H1 (cell line): ENCODE measurements around the gene ABHD15. TPM values are rescaled to one million over a fixed set of nuclear protein-coding genes. Genes with fewer than 3 reads are reported as not detected.

Source experiments
- CTCF ChIA-PET: fragments of 300-600 bp; sonication (Branson Sonifier 250); formaldehyde crosslinking; loops from one replicate; lab custom pipeline; 2021; ENCODE audit not compliant: partially characterized antibody; lab: Charles Lee
- POLR2A ChIA-PET: fragments of 300-600 bp; sonication (Branson Sonifier 250); formaldehyde crosslinking; loops from one replicate; lab custom pipeline; 2021; ENCODE audit warnings: inconsistent platforms; ENCODE audit not compliant: partially characterized antibody; lab: Charles Lee
- DNase-seq, 2 experiments: peaks; one replicate each; pipeline versions ENCODE4 v3.0.0 to v3.0.0-alpha.2; 2010 to 2022; ENCODE audit warnings: low spot score in 2 of 2, low read depth in 1 of 2, mixed read lengths in 1 of 2
- FAIRE-seq: peaks from 2 replicates; lab custom pipeline; 2011; peaks lifted over from hg19 to GRCh38; lab: Jason Lieb, UNC
- H2AFZ ChIP-seq: 2 replicates; pipeline ENCODE4 v1.8.1; 2012; ENCODE audit warnings: low read length, inconsistent platforms
- H2AK5ac ChIP-seq: 2 replicates; pipeline ENCODE4 v1.6.1; 2013; ENCODE audit warnings: low read depth, low read length
- H2BK120ac ChIP-seq: replicated peaks from 2 replicates; pipeline ENCODE3; 2013; ENCODE audit warnings: low read depth, low read length, inconsistent platforms
- H2BK12ac ChIP-seq: 2 replicates; pipeline ENCODE4 v1.6.1; 2013; ENCODE audit warnings: low read depth, low read length
- H2BK15ac ChIP-seq: 2 replicates; pipeline ENCODE4 v1.6.1; 2013; ENCODE audit warnings: low read length
- H2BK20ac ChIP-seq: 2 replicates; pipeline ENCODE4 v1.6.1; 2013; ENCODE audit warnings: low read length
- H2BK5ac ChIP-seq: 2 replicates; pipeline ENCODE4 v1.6.1; 2013; ENCODE audit warnings: low read depth, low read length
- H3K14ac ChIP-seq: 2 replicates; pipeline ENCODE4 v1.6.1; 2013; ENCODE audit warnings: inconsistent platforms; ENCODE audit not compliant: insufficient read length
- H3K18ac ChIP-seq: 2 replicates; pipeline ENCODE4 v1.6.1; 2013; ENCODE audit warnings: low read length; ENCODE audit errors: extremely low read depth
- H3K23ac ChIP-seq: 2 replicates; pipeline ENCODE4 v1.6.1; 2013; ENCODE audit warnings: inconsistent platforms; ENCODE audit not compliant: insufficient read length
- H3K23me2 ChIP-seq: 2 replicates; pipeline ENCODE4 v1.6.1; 2013; ENCODE audit warnings: low read depth, low read length
- H3K27ac ChIP-seq: 2 replicates; pipeline ENCODE4 v1.6.1; 2011; ENCODE audit warnings: low read depth, low read length, inconsistent platforms
- H3K27me3 ChIP-seq, 4 experiments: replicated peaks in 1 of 4; 1 replicate in 1 of 4; 2 replicates in 3 of 4; pipeline versions ENCODE4 v1.6.1 to v1.8.1; 2011 to 2013; ENCODE audit warnings: low read length in 3 of 4, mild to moderate bottlenecking in 3 of 4, inconsistent platforms in 2 of 4, mixed read lengths in 2 of 4, moderate library complexity in 1 of 4; ENCODE audit not compliant: control insufficient read depth in 3 of 4, insufficient read depth in 3 of 4; ENCODE audit errors: extremely low read depth in 1 of 4
- H3K36me3 ChIP-seq, 4 experiments: 2 replicates each; pipeline versions ENCODE4 v1.6.1 to v1.8.1; 2011 to 2013; ENCODE audit warnings: mild to moderate bottlenecking in 4 of 4, low read length in 3 of 4, moderate library complexity in 2 of 4, control low read depth in 1 of 4, inconsistent platforms in 1 of 4; ENCODE audit not compliant: insufficient read depth in 4 of 4, control insufficient read depth in 2 of 4
- H3K4ac ChIP-seq: replicated peaks from 2 replicates; pipeline ENCODE3; 2013; ENCODE audit warnings: low read length, low read depth, mixed read lengths, inconsistent platforms; ENCODE audit not compliant: insufficient read length
- H3K4me1 ChIP-seq, 4 experiments: replicated peaks in 1 of 4; 1 replicate in 1 of 4; 2 replicates in 3 of 4; pipeline versions ENCODE4 v1.6.1 to v1.8.1; 2011 to 2013; ENCODE audit warnings: low read length in 3 of 4, inconsistent platforms in 2 of 4, mixed read lengths in 1 of 4; ENCODE audit not compliant: insufficient read depth in 4 of 4, control insufficient read depth in 3 of 4
- H3K4me2 ChIP-seq, 2 experiments: 2 replicates each; pipeline versions ENCODE4 v1.6.1 to v1.8.1; 2011 to 2013; ENCODE audit warnings: low read depth in 2 of 2, low read length in 2 of 2, control low read depth in 1 of 2, inconsistent platforms in 1 of 2, mild to moderate bottlenecking in 1 of 2; ENCODE audit not compliant: insufficient read depth in 1 of 2
- H3K4me3 ChIP-seq, 4 experiments: fragments of 200-600, 300-600 bp in 1 of 4; sonication (generic), shearing (Covaris generic), sonication (Bioruptor Twin) in 1 of 4; 2 replicates each; pipeline versions ENCODE4 v1.5.1 to v1.8.1; 2011 to 2016; ENCODE audit warnings: low read length in 4 of 4, low read depth in 3 of 4, control low read depth in 2 of 4, inconsistent platforms in 2 of 4, mild to moderate bottlenecking in 2 of 4, mixed read lengths in 1 of 4, moderate library complexity in 1 of 4; ENCODE audit not compliant: insufficient read depth in 2 of 4; ENCODE audit errors: extremely low read depth in 1 of 4
- H3K56ac ChIP-seq: replicated peaks from 2 replicates; pipeline ENCODE3; 2013; ENCODE audit warnings: low read depth, mild to moderate bottlenecking, mixed read lengths, low read length, inconsistent platforms; ENCODE audit not compliant: insufficient read length
- H3K79me1 ChIP-seq: 2 replicates; pipeline ENCODE4 v1.6.1; 2013; ENCODE audit warnings: low read depth, low read length, control low read depth
- H3K79me2 ChIP-seq, 2 experiments: 2 replicates each; pipeline versions ENCODE4 v1.6.1 to v1.8.1; 2012 to 2013; ENCODE audit warnings: low read length in 2 of 2, mild to moderate bottlenecking in 2 of 2, inconsistent platforms in 1 of 2; ENCODE audit not compliant: insufficient read depth in 2 of 2, control insufficient read depth in 1 of 2
- H3K9ac ChIP-seq, 4 experiments: replicated peaks in 1 of 4; 1 replicate in 1 of 4; 2 replicates in 3 of 4; pipeline versions ENCODE4 v1.6.1 to v1.8.1; 2011 to 2013; ENCODE audit warnings: low read depth in 3 of 4, low read length in 3 of 4, control low read depth in 2 of 4, mild to moderate bottlenecking in 2 of 4, moderate library complexity in 2 of 4, inconsistent platforms in 1 of 4; ENCODE audit errors: extremely low read depth in 1 of 4
- H3K9me3 ChIP-seq, 2 experiments: 2 replicates each; pipeline versions ENCODE4 v1.6.1 to v1.8.1; 2012 to 2013; ENCODE audit warnings: mild to moderate bottlenecking in 2 of 2, moderate library complexity in 2 of 2, control low read depth in 1 of 2, inconsistent platforms in 1 of 2, low read depth in 1 of 2, low read length in 1 of 2, mixed read lengths in 1 of 2; ENCODE audit not compliant: insufficient read depth in 2 of 2
- H4K20me1 ChIP-seq, 2 experiments: replicated peaks in 1 of 2; 2 replicates each; pipeline versions ENCODE3 to v1.8.1; 2011 to 2013; ENCODE audit warnings: inconsistent platforms in 2 of 2, low read length in 2 of 2, mild to moderate bottlenecking in 1 of 2; ENCODE audit not compliant: insufficient read depth in 2 of 2, control insufficient read depth in 1 of 2
- H4K5ac ChIP-seq: 2 replicates; pipeline ENCODE4 v1.6.1; 2013; ENCODE audit warnings: low read length, low read depth, mixed read lengths, inconsistent platforms; ENCODE audit not compliant: insufficient read length
- H4K8ac ChIP-seq: 2 replicates; pipeline ENCODE4 v1.8.0; 2013; ENCODE audit warnings: mild to moderate bottlenecking, moderate library complexity, low read length, inconsistent platforms; ENCODE audit not compliant: insufficient read depth; ENCODE audit errors: extremely low read depth
- H4K91ac ChIP-seq: replicated peaks from 2 replicates; pipeline ENCODE3; 2013; ENCODE audit warnings: low read length, mixed read lengths, inconsistent platforms; ENCODE audit not compliant: insufficient read length
- CBX8 ChIP-seq: fragments of 300-800, 300-1000 bp; sonication (generic); IDR thresholded peaks from 2 replicates; pipeline ENCODE4 v1.7.1; 2016; ENCODE audit warnings: low read depth, low read length, borderline replicate concordance
- SP4 ChIP-seq: IDR thresholded peaks from 2 replicates; pipeline ENCODE4 v1.6.1; 2012; ENCODE audit warnings: low read length, inconsistent platforms
- USF2 ChIP-seq: IDR thresholded peaks from 2 replicates; pipeline ENCODE4 v1.6.1; 2011; ENCODE audit warnings: low read length, improper control_type of control experiment
- WGBS, 2 experiments: shearing (Covaris generic) in 1 of 2; methylation state at CpG; one replicate each; pipeline versions ENCODE4 v1.1.6 to v1.1.7; 2013 to 2015; ENCODE audit warnings: low lambda C conversion rate in 2 of 2, mixed read lengths in 2 of 2, inconsistent platforms in 1 of 2, low coverage in 1 of 2, missing lambda C conversion rate in 1 of 2; ENCODE audit not compliant: insufficient replicate concordance in 2 of 2, insufficient coverage in 1 of 2, insufficient read length in 1 of 2; ENCODE audit errors: extremely low coverage in 1 of 2, missing lambda C conversion rate in 1 of 2; 5-methylcytosine and 5-hydroxymethylcytosine counted together
- polyA plus RNA-seq, 7 experiments: library from polyadenylated mRNA; depleted of rRNA in 3 of 7; stranded (reverse) in 5 of 7; unstranded in 2 of 7; fragments of >200 nt in 5 of 7; fragments of 200-250 nt in 2 of 7; gene quantifications; 1 replicate in 5 of 7; 2 replicates in 1 of 7; 4 replicates in 1 of 7; pipeline versions ENCODE4 v1.2.1 to v1.2.3, GENCODE V29; 2011 to 2013; ENCODE audit warnings: missing spikeins in 2 of 7, mixed read lengths in 2 of 7
- total RNA-seq: library from RNA; stranded (reverse); fragmentation: NEBNext Ultra II Directional; extraction: Animal tissue kit (Norgen Biotek cat#: 25700); gene quantifications from 2 replicates; pipeline ENCODE4 v1.2.1, GENCODE V29; 2021

ABHD15 gene
- total and polyA plus RNA-seq, 2 of the 8 experiments (the other 6 are each of a cell fraction or from before 2014, with no cell fraction given), result 0.88 to 1.7 TPM

DNA sequence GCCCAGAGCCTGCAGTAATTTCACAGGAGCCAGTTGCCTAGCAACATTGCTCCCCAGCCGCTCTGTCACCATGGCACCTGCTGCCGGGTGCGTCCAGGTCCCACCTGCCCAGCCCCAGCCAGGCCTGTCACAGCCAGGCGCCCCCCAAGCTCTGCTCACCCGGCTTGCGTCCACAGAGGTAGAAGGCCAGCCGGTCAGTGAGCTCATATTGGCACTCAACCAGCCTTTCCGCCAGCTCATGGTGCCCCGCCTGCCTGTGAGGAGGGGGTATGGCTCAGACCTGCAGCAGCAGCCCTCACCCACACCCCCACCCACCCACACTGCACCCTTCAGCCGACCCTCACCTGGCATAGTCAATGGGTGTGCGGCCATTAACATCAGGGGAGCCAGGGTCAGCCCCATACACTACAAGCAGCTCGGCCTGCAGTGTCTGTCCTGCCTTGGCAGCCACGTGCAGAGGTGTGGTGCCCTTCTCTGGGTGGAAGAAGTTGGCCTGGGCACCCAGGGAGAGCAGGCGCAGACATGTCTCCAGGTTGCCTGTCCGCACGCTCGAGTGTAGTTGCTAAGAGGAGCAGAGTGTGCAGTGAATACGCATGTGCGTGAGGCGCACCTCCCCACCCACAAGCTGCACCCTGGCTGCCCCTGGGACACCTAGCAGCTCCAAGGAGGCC, 14.9 kb upstream of the ABHD15 start:
- no peak overlapping the region for H3K4me3 ChIP-seq
- no peak overlapping the region for H4K8ac ChIP-seq
- ChIA-PET CTCF (interaction anchor here (1.0 to 15.3 kb wide), 12 partner anchors 10 to 512 kb away, joined by 3 to 193 read pairs (median 5); partner anchors contain the start of genes ABHD15, ANKRD13B, CORO6 and TP53I13), POLR2A (interaction anchor here (1.2 to 5.1 kb wide), 3 partner anchors 8 to 14 kb away, joined by 3 to 19 read pairs (median 4); partner anchors contain the start of gene ANKRD13B)
- no peak overlapping the region for H4K91ac ChIP-seq
- no peak overlapping the region for H2BK20ac ChIP-seq
- H3K23ac ChIP-seq, result no peak overlapping the region
- H3K79me2 ChIP-seq, result peaks cover 0 to 20% of the 10 kb centered on the region in 2 experiments; a peak in 2 of 4 replicates
- H2BK5ac ChIP-seq, result 0 out of 2 replicates have a peak overlapping the region, but pooled peaks have one; percentile 16
- TF ChIP-seq CBX8 (no peak), USF2 (no peak), SP4 (no peak)
- peaks cover 12% of the 10 kb centered on the region for H3K79me1 ChIP-seq
- peaks cover 4 to 15% (median 8%) of the 10 kb centered on the region in 4 experiments; a peak in 6 of 8 replicates for H3K36me3 ChIP-seq
- no peak overlapping the region for H3K18ac ChIP-seq
- no peak overlapping the region for H2BK12ac ChIP-seq
- H4K20me1 ChIP-seq, result peaks cover 3 to 21% of the 10 kb centered on the region in 2 experiments
- DNase-seq (no peak), FAIRE-seq (no peak)
- WGBS, 2 experiments, result 95% methylated on average over 18 of the region's 20 CpGs; no CpG with 5 or more reads in 1 of the 2 experiments
- no peak overlapping the region for H3K9ac ChIP-seq
- H3K9me3 ChIP-seq, result no peaks in the 10 kb centered on the region
- no peak overlapping the region for H3K27ac ChIP-seq
- no peak overlapping the region for H2BK120ac ChIP-seq
- no peaks in the 10 kb centered on the region for H3K23me2 ChIP-seq
- no peak overlapping the region for H3K56ac ChIP-seq
- no peak overlapping the region for H2AFZ ChIP-seq
- H3K27me3 ChIP-seq, result no peaks in the 10 kb centered on the region
- H3K4me2 ChIP-seq, result no peak overlapping the region
- no peak overlapping the region for H2AK5ac ChIP-seq
- H2BK15ac ChIP-seq, result no peak overlapping the region
- H3K4me1 ChIP-seq, result peaks cover 7 to 16% (median 11%) of the 10 kb centered on the region in 4 experiments; a peak in 6 of 7 replicates
- no peak overlapping the region for H3K14ac ChIP-seq
- H4K5ac ChIP-seq, result no peak overlapping the region
- no peak overlapping the region for H3K4ac ChIP-seq
